ENCODE measurements around the gene MT4.

MT4 gene

GRCh38 chr16:56580391-56581048, 15.6 kb downstream of the MT4 start:
- no peak for TF ChIP-seq CTCF (IDR thresholded peaks at IDR 0.05)

- no peak for TF ChIP-seq CTCF (IDR thresholded peaks at IDR 0.05)
Measured at GRCh38 chr16:56583351-56584168, 18.7 kb downstream of the MT4 start.

- TF ChIP-seq CTCF (IDR thresholded peaks at IDR 0.05) = no peak
Measured at GRCh38 chr16:56584276-56584675, 19.4 kb downstream of the MT4 start.

GRCh38 chr16:56588781-56589140, 23.9 kb downstream of the MT4 start:
- no peak for TF ChIP-seq CTCF (IDR thresholded peaks at IDR 0.05)

GRCh38 chr16:56589141-56590039, 24.5 kb downstream of the MT4 start, which contains the start of gene MT3:
MT3 (plus strand) TSS chr16:56589528; CDS start chr16:56589591, 63 bp downstream.
- no peak for TF ChIP-seq CTCF (IDR thresholded peaks at IDR 0.05)

- no peak for TF ChIP-seq CTCF (IDR thresholded peaks at IDR 0.05)
Measured at GRCh38 chr16:56591377-56592060, 26.6 kb downstream of the MT4 start.

Data from LNCAP (cell line).